ENCODE measurements around the gene ST6GALNAC6. TPM values are rescaled to one million over a fixed set of nuclear protein-coding genes. Genes with fewer than 3 reads are reported as not detected.

ST6GALNAC6 gene
- polyA plus RNA-seq, 2 donors = 21.8 to 23.6 TPM

- Histone ChIP-seq H3K4me1 (ENCODE audit: control insufficient read depth in 2 of 2, insufficient read depth in 2 of 2, low read length in 1 of 2) (peaks cover 2 to 16% of the 10 kb centered on the region in 2 donors), H3K4me3 (ENCODE audit: low read depth in 1 of 2, low read length in 2 of 2) (no peak overlapping the region), H3K9me3 (ENCODE audit: control insufficient read depth in 2 of 2, insufficient read depth in 1 of 2, low read depth in 1 of 2, low read length in 1 of 2) (no peaks in the 10 kb centered on the region), H3K27ac (ENCODE audit: low read depth in 2 of 2, low read length in 1 of 2) (peak overlapping the region in 1 of 2 donors; percentile 15), H3K27me3 (ENCODE audit: control insufficient read depth in 1 of 2, insufficient read depth in 2 of 2, low read length in 2 of 2) (no peaks in the 10 kb centered on the region), H3K36me3 (ENCODE audit: control insufficient read depth in 2 of 2, insufficient read depth in 2 of 2, low read length in 1 of 2) (peaks cover 0 to 19% of the 10 kb centered on the region in 2 donors)
- WGBS, 2 donors = 55% methylated on average over 6 of the region's 6 CpGs
Observed at GRCh38 chr9:127910613-127911205, 11.3 kb upstream of the ST6GALNAC6 start.

- Histone ChIP-seq H3K4me1 (ENCODE audit: control insufficient read depth in 2 of 2, insufficient read depth in 2 of 2, low read length in 1 of 2) (peaks cover 0 to 16% of the 10 kb centered on the region in 2 donors), H3K36me3 (ENCODE audit: control insufficient read depth in 2 of 2, insufficient read depth in 2 of 2, low read length in 1 of 2) (peaks cover 0 to 19% of the 10 kb centered on the region in 2 donors)
- 88 to 89% methylated on average over 17 of the region's 17 CpGs for WGBS, 2 donors
Observed at GRCh38 chr9:127909839-127910273, 10.5 kb upstream of the ST6GALNAC6 start.

GRCh38 chr9:127908660-127908926 is 9.2 kb upstream of the ST6GALNAC6 start:
- H3K4me3 ChIP-seq (ENCODE audit: low read depth in 1 of 2, low read length in 2 of 2) = no peak overlapping the region
- WGBS, 2 donors = 97% methylated on average over 10 of the region's 10 CpGs
- no peaks in the 10 kb centered on the region for H3K27me3 ChIP-seq (ENCODE audit: control insufficient read depth in 1 of 2, insufficient read depth in 2 of 2, low read length in 2 of 2)
- peaks cover 0 to 17% of the 10 kb centered on the region in 2 donors for H3K36me3 ChIP-seq (ENCODE audit: control insufficient read depth in 2 of 2, insufficient read depth in 2 of 2, low read length in 1 of 2)
- no peak overlapping the region for H3K27ac ChIP-seq (ENCODE audit: low read depth in 2 of 2, low read length in 1 of 2)
- H3K9me3 ChIP-seq (ENCODE audit: control insufficient read depth in 2 of 2, insufficient read depth in 1 of 2, low read depth in 1 of 2, low read length in 1 of 2) = no peaks in the 10 kb centered on the region
- H3K4me1 ChIP-seq (ENCODE audit: control insufficient read depth in 2 of 2, insufficient read depth in 2 of 2, low read length in 1 of 2) = peaks cover 4 to 24% of the 10 kb centered on the region in 2 donors

More at GRCh38 chr9:127909839-127910273, 10.5 kb upstream of the ST6GALNAC6 start:
- Histone ChIP-seq H3K4me3 (ENCODE audit: low read depth in 1 of 2, low read length in 2 of 2) (no peak overlapping the region), H3K27ac (ENCODE audit: low read depth in 2 of 2, low read length in 1 of 2) (no peak overlapping the region), H3K27me3 (ENCODE audit: control insufficient read depth in 1 of 2, insufficient read depth in 2 of 2, low read length in 2 of 2) (no peaks in the 10 kb centered on the region), H3K9me3 (ENCODE audit: control insufficient read depth in 2 of 2, insufficient read depth in 1 of 2, low read depth in 1 of 2, low read length in 1 of 2) (no peaks in the 10 kb centered on the region)

GRCh38 chr9:127907867-127908659 is 8.7 kb upstream of the ST6GALNAC6 start:
- H3K4me1 ChIP-seq (ENCODE audit: control insufficient read depth in 2 of 2, insufficient read depth in 2 of 2, low read length in 1 of 2) = peaks cover 4 to 27% of the 10 kb centered on the region in 2 donors
- 90% methylated on average over 34 of the region's 35 CpGs for WGBS, 2 donors
- no peaks in the 10 kb centered on the region for H3K27me3 ChIP-seq (ENCODE audit: control insufficient read depth in 1 of 2, insufficient read depth in 2 of 2, low read length in 2 of 2)
- H3K9me3 ChIP-seq (ENCODE audit: control insufficient read depth in 2 of 2, insufficient read depth in 1 of 2, low read depth in 1 of 2, low read length in 1 of 2) = no peaks in the 10 kb centered on the region
- no peak overlapping the region for H3K27ac ChIP-seq (ENCODE audit: low read depth in 2 of 2, low read length in 1 of 2)
- H3K36me3 ChIP-seq (ENCODE audit: control insufficient read depth in 2 of 2, insufficient read depth in 2 of 2, low read length in 1 of 2) = peaks cover 0 to 16% of the 10 kb centered on the region in 2 donors
- H3K4me3 ChIP-seq (ENCODE audit: low read depth in 1 of 2, low read length in 2 of 2) = no peak overlapping the region

GRCh38 chr9:127905788-127906191 is 6.4 kb upstream of the ST6GALNAC6 start:
- Histone ChIP-seq H3K4me1 (ENCODE audit: control insufficient read depth in 2 of 2, insufficient read depth in 2 of 2, low read length in 1 of 2) (peaks cover 4 to 24% of the 10 kb centered on the region in 2 donors), H3K36me3 (ENCODE audit: control insufficient read depth in 2 of 2, insufficient read depth in 2 of 2, low read length in 1 of 2) (peaks cover 0 to 8% of the 10 kb centered on the region in 2 donors), H3K4me3 (ENCODE audit: low read depth in 1 of 2, low read length in 2 of 2) (no peak overlapping the region), H3K27me3 (ENCODE audit: control insufficient read depth in 1 of 2, insufficient read depth in 2 of 2, low read length in 2 of 2) (no peaks in the 10 kb centered on the region), H3K27ac (ENCODE audit: low read depth in 2 of 2, low read length in 1 of 2) (peak overlapping the region; percentile 80 to 92), H3K9me3 (ENCODE audit: control insufficient read depth in 2 of 2, insufficient read depth in 1 of 2, low read depth in 1 of 2, low read length in 1 of 2) (no peaks in the 10 kb centered on the region)
- WGBS, 2 donors = 57 to 58% methylated on average over 11 to 12 of the region's 12 CpGs

GRCh38 chr9:127905004-127905728 is 5.8 kb upstream of the ST6GALNAC6 start:
- H3K9me3 ChIP-seq (ENCODE audit: control insufficient read depth in 2 of 2, insufficient read depth in 1 of 2, low read depth in 1 of 2, low read length in 1 of 2) = no peaks in the 10 kb centered on the region
- peaks cover 4 to 24% of the 10 kb centered on the region in 2 donors for H3K4me1 ChIP-seq (ENCODE audit: control insufficient read depth in 2 of 2, insufficient read depth in 2 of 2, low read length in 1 of 2)
- no peaks in the 10 kb centered on the region for H3K27me3 ChIP-seq (ENCODE audit: control insufficient read depth in 1 of 2, insufficient read depth in 2 of 2, low read length in 2 of 2)
- peaks cover 0 to 8% of the 10 kb centered on the region in 2 donors for H3K36me3 ChIP-seq (ENCODE audit: control insufficient read depth in 2 of 2, insufficient read depth in 2 of 2, low read length in 1 of 2)
- peak overlapping the region; percentile 17 to 23 for H3K4me3 ChIP-seq (ENCODE audit: low read depth in 1 of 2, low read length in 2 of 2)
- peak overlapping the region; percentile 80 to 92 for H3K27ac ChIP-seq (ENCODE audit: low read depth in 2 of 2, low read length in 1 of 2)
- 36 to 46% methylated on average over 5 of the region's 5 CpGs for WGBS, 2 donors

GRCh38 chr9:127904561-127905003 is 5.2 kb upstream of the ST6GALNAC6 start:
- 21 to 33% methylated on average over 12 of the region's 12 CpGs for WGBS, 2 donors
- Histone ChIP-seq H3K36me3 (ENCODE audit: control insufficient read depth in 2 of 2, insufficient read depth in 2 of 2, low read length in 1 of 2) (peaks cover 0 to 4% of the 10 kb centered on the region in 2 donors), H3K27me3 (ENCODE audit: control insufficient read depth in 1 of 2, insufficient read depth in 2 of 2, low read length in 2 of 2) (no peaks in the 10 kb centered on the region), H3K9me3 (ENCODE audit: control insufficient read depth in 2 of 2, insufficient read depth in 1 of 2, low read depth in 1 of 2, low read length in 1 of 2) (no peaks in the 10 kb centered on the region), H3K27ac (ENCODE audit: low read depth in 2 of 2, low read length in 1 of 2) (peak overlapping the region; percentile 80 to 92), H3K4me1 (ENCODE audit: control insufficient read depth in 2 of 2, insufficient read depth in 2 of 2, low read length in 1 of 2) (peaks cover 4 to 28% of the 10 kb centered on the region in 2 donors), H3K4me3 (ENCODE audit: low read depth in 1 of 2, low read length in 2 of 2) (peak overlapping the region; percentile 17 to 23)

- peaks cover 0 to 3% of the 10 kb centered on the region in 2 donors for H3K36me3 ChIP-seq (ENCODE audit: control insufficient read depth in 2 of 2, insufficient read depth in 2 of 2, low read length in 1 of 2)
- H3K27ac ChIP-seq (ENCODE audit: low read depth in 2 of 2, low read length in 1 of 2) = peak overlapping the region; percentile 80 to 92
- H3K27me3 ChIP-seq (ENCODE audit: control insufficient read depth in 1 of 2, insufficient read depth in 2 of 2, low read length in 2 of 2) = no peaks in the 10 kb centered on the region
- peaks cover 4 to 28% of the 10 kb centered on the region in 2 donors for H3K4me1 ChIP-seq (ENCODE audit: control insufficient read depth in 2 of 2, insufficient read depth in 2 of 2, low read length in 1 of 2)
- H3K9me3 ChIP-seq (ENCODE audit: control insufficient read depth in 2 of 2, insufficient read depth in 1 of 2, low read depth in 1 of 2, low read length in 1 of 2) = no peaks in the 10 kb centered on the region
- peak overlapping the region in 1 of 2 donors; percentile 17 for H3K4me3 ChIP-seq (ENCODE audit: low read depth in 1 of 2, low read length in 2 of 2)
- 47 to 49% methylated on average over 17 of the region's 17 CpGs for WGBS, 2 donors
Observed at GRCh38 chr9:127903557-127904475, 4.4 kb upstream of the ST6GALNAC6 start.

Measured in esophagus (tissue), 2 donors.